Suprapubic skin (tissue), 4 donors: ENCODE results near the gene HENMT1. TPM values are rescaled to one million over a fixed set of nuclear protein-coding genes. Genes with fewer than 3 reads are reported as not detected.
"Not testable (repeated sequence)": the region's sequence is repeated elsewhere in the genome, so short reads cannot be mapped to it uniquely, and the experiment has no call there.

Source experiments
- DNase-seq, 2 donors: peaks; one replicate each; pipeline ENCODE4 v3.0.0-alpha.2; 2019; ENCODE audit warnings: low spot score in 2 of 2
- H3K27ac ChIP-seq: fragments of 200-600 bp; sonication (generic); one replicate; pipeline ENCODE4 v1.5.1; 2019
- H3K27me3 ChIP-seq: fragments of 200-600 bp; sonication (generic); one replicate; pipeline ENCODE4 v1.5.1; 2019
- H3K36me3 ChIP-seq: fragments of 200-600 bp; sonication (generic); one replicate; pipeline ENCODE4 v1.5.1; 2019
- H3K4me1 ChIP-seq: fragments of 200-600 bp; sonication (generic); one replicate; pipeline ENCODE4 v1.5.1; 2019
- H3K4me3 ChIP-seq: fragments of 200-600 bp; sonication (generic); one replicate; pipeline ENCODE4 v1.5.1; 2019; ENCODE audit warnings: mild to moderate bottlenecking
- H3K9me3 ChIP-seq: fragments of 200-600 bp; sonication (generic); one replicate; pipeline ENCODE4 v1.5.1; 2019
- CTCF ChIP-seq, 2 donors: fragments of 200-600 bp in 1 of 2; fragments of 450-650 bp in 1 of 2; sonication (generic) in 1 of 2; IDR thresholded peaks; one replicate each; pipeline ENCODE4 v1.5.1; 2016 to 2019; ENCODE audit warnings: antibody characterized with exemption in 2 of 2, mild to moderate bottlenecking in 1 of 2, moderate library complexity in 1 of 2
- EP300 ChIP-seq: sonication (generic); formaldehyde crosslinking; IDR thresholded peaks from one replicate; pipeline ENCODE4 v1.6.1; 2017; ENCODE audit warnings: antibody characterized with exemption
- POLR2A ChIP-seq, 2 donors: fragments of 450-650 bp; IDR thresholded peaks; one replicate each; pipeline ENCODE4 v1.6.1; 2017; ENCODE audit warnings: antibody characterized with exemption in 2 of 2, mild to moderate bottlenecking in 2 of 2, moderate library complexity in 2 of 2
- POLR2AphosphoS5 ChIP-seq, 3 donors: sonication (generic); formaldehyde crosslinking; IDR thresholded peaks; one replicate each; pipeline ENCODE4 v1.6.1; 2017; ENCODE audit warnings: antibody characterized with exemption in 3 of 3
- WGBS: methylation state at CpG from one replicate; pipeline ENCODE4 v1.1.5; 2018; 5-methylcytosine and 5-hydroxymethylcytosine counted together
- total RNA-seq, 4 donors: library from RNA; depleted of rRNA; stranded (reverse); fragments of >200 nt; gene quantifications; one replicate each; pipeline ENCODE4 v1.1.0, GENCODE V29; 2016

Gene HENMT1
- total RNA-seq, 4 donors from 2014 or later: 1.8 to 4.6 (median 2.4) TPM

- Histone ChIP-seq H3K4me1 (peaks cover 8% of the 10 kb centered on the region), H3K36me3 (no peaks in the 10 kb centered on the region), H3K27ac (no peak overlapping the region), H3K4me3 (no peak overlapping the region), H3K27me3 (no peaks in the 10 kb centered on the region), H3K9me3 (no peaks in the 10 kb centered on the region)
- TF ChIP-seq EP300: no peak
- TF ChIP-seq CTCF (IDR thresholded peaks at IDR 0.05): no peak
- TF ChIP-seq POLR2A (IDR thresholded peaks at IDR 0.05): no peak
- no peak for TF ChIP-seq POLR2AphosphoS5 (IDR thresholded peaks at IDR 0.05)
- 45% methylated on average over 7 of the region's 7 CpGs for WGBS
- no peak for DNase-seq
Measured at GRCh38 chr1:108644984-108645383, 15.9 kb downstream of the HENMT1 start.

GRCh38 chr1:108643492-108644335 is 17.2 kb downstream of the HENMT1 start:
- no peak for DNase-seq
- Histone ChIP-seq H3K4me1 (peaks cover 8% of the 10 kb centered on the region), H3K36me3 (no peaks in the 10 kb centered on the region), H3K4me3 (no peak overlapping the region), H3K9me3 (no peaks in the 10 kb centered on the region), H3K27me3 (no peaks in the 10 kb centered on the region), H3K27ac (no peak overlapping the region)
- TF ChIP-seq POLR2A (IDR thresholded peaks at IDR 0.05) (no peak), CTCF (IDR thresholded peaks at IDR 0.05) (peak; percentile 29 to 78), POLR2AphosphoS5 (IDR thresholded peaks at IDR 0.05) (no peak)
- 29% methylated on average over 3 of the region's 3 CpGs for WGBS

- not testable (repeated sequence) for H3K9me3 ChIP-seq, DNase-seq, H3K4me3 ChIP-seq, H3K27ac ChIP-seq, H3K27me3 ChIP-seq, H3K36me3 ChIP-seq, H3K4me1 ChIP-seq
- WGBS: 90% methylated on average over 6 of the region's 28 CpGs
Measured at GRCh38 chr1:108640863-108641262, 20.0 kb downstream of the HENMT1 start.

- H3K36me3 ChIP-seq: peaks cover 10% of the 10 kb centered on the region
- H3K9me3 ChIP-seq: no peaks in the 10 kb centered on the region
- no peaks in the 10 kb centered on the region for H3K4me1 ChIP-seq
- H3K27ac ChIP-seq: no peak overlapping the region
- H3K27me3 ChIP-seq: no peaks in the 10 kb centered on the region
- no peak for DNase-seq
- 87% methylated on average over 9 of the region's 9 CpGs for WGBS
- no peak for TF ChIP-seq POLR2AphosphoS5 (IDR thresholded peaks at IDR 0.05)
- TF ChIP-seq POLR2A (IDR thresholded peaks at IDR 0.05): no peak
- no peak for TF ChIP-seq EP300
- no peak overlapping the region for H3K4me3 ChIP-seq
Measured at GRCh38 chr1:108639899-108640560, 20.9 kb downstream of the HENMT1 start.

GRCh38 chr1:108636876-108637275 is 24.0 kb downstream of the HENMT1 start:
- no peaks in the 10 kb centered on the region for H3K27me3 ChIP-seq
- peaks cover 19% of the 10 kb centered on the region for H3K36me3 ChIP-seq
- DNase-seq: no peak
- H3K4me3 ChIP-seq: no peak overlapping the region
- no peak for TF ChIP-seq POLR2A (IDR thresholded peaks at IDR 0.05)
- TF ChIP-seq POLR2AphosphoS5 (IDR thresholded peaks at IDR 0.05): no peak
- TF ChIP-seq CTCF (IDR thresholded peaks at IDR 0.05): no peak
- TF ChIP-seq EP300: no peak
- H3K9me3 ChIP-seq: no peaks in the 10 kb centered on the region
- 87% methylated on average over 2 of the region's 2 CpGs for WGBS
- no peaks in the 10 kb centered on the region for H3K4me1 ChIP-seq
- H3K27ac ChIP-seq: no peak overlapping the region

GRCh38 chr1:108634521-108634920 is 26.4 kb downstream of the HENMT1 start:
- 86% methylated on average over 3 of the region's 3 CpGs for WGBS
- no peak for TF ChIP-seq EP300
- no peak for TF ChIP-seq POLR2AphosphoS5 (IDR thresholded peaks at IDR 0.05)
- no peak for TF ChIP-seq CTCF (IDR thresholded peaks at IDR 0.05)
- TF ChIP-seq POLR2A (IDR thresholded peaks at IDR 0.05): no peak
- peaks cover 35% of the 10 kb centered on the region for H3K36me3 ChIP-seq
- DNase-seq: no peak
- no peaks in the 10 kb centered on the region for H3K27me3 ChIP-seq
- H3K27ac ChIP-seq: no peak overlapping the region
- H3K9me3 ChIP-seq: no peaks in the 10 kb centered on the region
- H3K4me3 ChIP-seq: no peak overlapping the region
- H3K4me1 ChIP-seq: no peaks in the 10 kb centered on the region
